Colonic mucosa (tissue), 4 donors: ENCODE measurements around the gene UNKL. TPM values are rescaled to one million over a fixed set of nuclear protein-coding genes. Genes with fewer than 3 reads are reported as not detected.

Source experiments
- DNase-seq: peaks from one replicate; pipeline ENCODE4 v3.0.0-alpha.2; 2020
- H3K27ac ChIP-seq: fragments of 200-600 bp; one replicate; pipeline ENCODE4 v1.8.0; 2021
- H3K27me3 ChIP-seq: fragments of 200-600 bp; one replicate; pipeline ENCODE4 v1.8.0; 2021
- H3K36me3 ChIP-seq: fragments of 200-600 bp; one replicate; pipeline ENCODE4 v1.8.0; 2021
- H3K4me1 ChIP-seq: fragments of 200-600 bp; one replicate; pipeline ENCODE4 v1.8.0; 2021; ENCODE audit warnings: mild to moderate bottlenecking
- H3K4me3 ChIP-seq: fragments of 200-600 bp; one replicate; pipeline ENCODE4 v1.8.0; 2021
- H3K9ac ChIP-seq, 2 donors: one replicate each; pipeline ENCODE4 v1.7.0; 2013; ENCODE audit warnings: control low read depth in 2 of 2, low read depth in 2 of 2, low read length in 2 of 2
- H3K9me3 ChIP-seq: fragments of 200-600 bp; one replicate; pipeline ENCODE4 v1.8.0; 2021
- CTCF ChIP-seq: fragments of 200-600 bp; IDR thresholded peaks from one replicate; pipeline ENCODE4 v1.8.0; 2022; ENCODE audit warnings: antibody characterized with exemption, mild to moderate bottlenecking
- intact Hi-C: fragments of 100-400 bp; cut with DNase I; formaldehyde crosslinking; loops from one replicate; pipeline ENCODE4 v1.14.1; 2022
- total RNA-seq, 2 donors: library from RNA; stranded (reverse); fragmentation: NEBNext Ultra II Directional in 1 of 2; extraction: Animal tissue kit (Norgen Biotek cat#: 25700) in 1 of 2; gene quantifications; one replicate each; pipeline ENCODE4 v1.2.1, GENCODE V29; 2021
- donor health status: healthy.
- donor health status: DM: no; HTN: no; CAD: no.
- donor health status: DM: no; HTN: no; CAD: no.

The UNKL gene
- total RNA-seq, 2 donors from 2014 or later = 11.1 to 11.8 TPM

- peak overlapping the region; percentile 33 for H3K4me3 ChIP-seq
- H3K27me3 ChIP-seq = peaks cover 49% of the 10 kb centered on the region
- H3K27ac ChIP-seq = no peak overlapping the region
These were observed 79.8 kb downstream of the UNKL start for GRCh38 chr16:1334739-1335138.

GRCh38 chr16:1333854-1334700 is 80.4 kb downstream of the UNKL start:
- Histone ChIP-seq H3K4me3 (peak overlapping the region; percentile 33), H3K9me3 (no peaks in the 10 kb centered on the region), H3K27me3 (peaks cover 49% of the 10 kb centered on the region), H3K4me1 (peaks cover 19% of the 10 kb centered on the region), H3K36me3 (no peaks in the 10 kb centered on the region), H3K27ac (no peak overlapping the region), H3K9ac (peak overlapping the region in 1 of 2 donors; percentile 60)
- TF ChIP-seq CTCF = no peak
- DNase-seq = no peak
- intact Hi-C loops = no loop called here

More at GRCh38 chr16:1334739-1335138, 79.8 kb downstream of the UNKL start:
- H3K9ac ChIP-seq = no peak overlapping the region
- H3K4me1 ChIP-seq = peaks cover 19% of the 10 kb centered on the region
- H3K9me3 ChIP-seq = no peaks in the 10 kb centered on the region
- intact Hi-C loops = no loop called here
- no peaks in the 10 kb centered on the region for H3K36me3 ChIP-seq
- TF ChIP-seq CTCF = no peak
- DNase-seq = no peak

GRCh38 chr16:1333149-1333812 is 81.2 kb downstream of the UNKL start, which contains the start of gene BAIAP3:
TSS of gene BAIAP3 (plus strand) at chr16:1333645. CDS start at chr16:1338550, 4,905 bp downstream.
- intact Hi-C loops = no loop called here
- peaks cover 49% of the 10 kb centered on the region for H3K27me3 ChIP-seq
- H3K4me3 ChIP-seq = peak within 1 kb of the TSS; percentile 33
- H3K9ac ChIP-seq = peak within 1 kb of the TSS in 1 of 2 donors; percentile 60
- H3K36me3 ChIP-seq = no peaks in the 10 kb centered on the region
- H3K9me3 ChIP-seq = no peaks in the 10 kb centered on the region
- peak; percentile 64 for DNase-seq
- no peak within 1 kb of the TSS for H3K27ac ChIP-seq
- peaks cover 19% of the 10 kb centered on the region for H3K4me1 ChIP-seq
- TF ChIP-seq CTCF = no peak

- Histone ChIP-seq H3K9me3 (no peaks in the 10 kb centered on the region), H3K36me3 (no peaks in the 10 kb centered on the region), H3K4me1 (peaks cover 19% of the 10 kb centered on the region), H3K27me3 (peaks cover 49% of the 10 kb centered on the region), H3K4me3 (peak overlapping the region; percentile 33), H3K27ac (no peak overlapping the region), H3K9ac (peak overlapping the region in 1 of 2 donors; percentile 8)
- TF ChIP-seq CTCF = no peak
- no peak for DNase-seq
- intact Hi-C loops = no loop called here
These were observed 81.8 kb downstream of the UNKL start for GRCh38 chr16:1332618-1333148.
